HL-60 (cell line): ENCODE data around the gene COCH.

Experiments used
- CTCF ChIP-seq: IDR thresholded peaks from one replicate; pipeline ENCODE4 v1.5.1; 2011; ENCODE audit warnings: low read length, control low read depth, inconsistent platforms; ENCODE audit not compliant: insufficient read depth
- GABPA ChIP-seq: IDR thresholded peaks from 2 replicates; pipeline ENCODE4 v1.6.1; 2012; ENCODE audit warnings: low read depth
- POLR2AphosphoS5 ChIP-seq: IDR thresholded peaks from 2 replicates; pipeline ENCODE4 v1.6.1; 2012; ENCODE audit warnings: low read depth
- REST ChIP-seq: IDR thresholded peaks from 2 replicates; pipeline ENCODE4 v1.6.1; 2012; ENCODE audit warnings: low read depth; ENCODE audit not compliant: insufficient replicate concordance
- SPI1 ChIP-seq: IDR thresholded peaks from 2 replicates; pipeline ENCODE4 v1.6.1; 2012; ENCODE audit warnings: low read depth, mild to moderate bottlenecking, borderline replicate concordance

- TF ChIP-seq GABPA (no peak), CTCF (no peak), REST (no peak), POLR2AphosphoS5 (no peak), SPI1 (peak; percentile 70)
Measured at GRCh38 chr14:30883508-30884294, 9.3 kb downstream of the COCH start.
